ENCODE results near the gene MEGF11. TPM values are rescaled to one million over a fixed set of nuclear protein-coding genes. Genes with fewer than 3 reads are reported as not detected.
A peak's percentile ranks its signal among the peaks of the same experiment; 100 is the strongest.

Gene MEGF11
- total RNA-seq, 2 donors from 2014 or later: not detected

DNA sequence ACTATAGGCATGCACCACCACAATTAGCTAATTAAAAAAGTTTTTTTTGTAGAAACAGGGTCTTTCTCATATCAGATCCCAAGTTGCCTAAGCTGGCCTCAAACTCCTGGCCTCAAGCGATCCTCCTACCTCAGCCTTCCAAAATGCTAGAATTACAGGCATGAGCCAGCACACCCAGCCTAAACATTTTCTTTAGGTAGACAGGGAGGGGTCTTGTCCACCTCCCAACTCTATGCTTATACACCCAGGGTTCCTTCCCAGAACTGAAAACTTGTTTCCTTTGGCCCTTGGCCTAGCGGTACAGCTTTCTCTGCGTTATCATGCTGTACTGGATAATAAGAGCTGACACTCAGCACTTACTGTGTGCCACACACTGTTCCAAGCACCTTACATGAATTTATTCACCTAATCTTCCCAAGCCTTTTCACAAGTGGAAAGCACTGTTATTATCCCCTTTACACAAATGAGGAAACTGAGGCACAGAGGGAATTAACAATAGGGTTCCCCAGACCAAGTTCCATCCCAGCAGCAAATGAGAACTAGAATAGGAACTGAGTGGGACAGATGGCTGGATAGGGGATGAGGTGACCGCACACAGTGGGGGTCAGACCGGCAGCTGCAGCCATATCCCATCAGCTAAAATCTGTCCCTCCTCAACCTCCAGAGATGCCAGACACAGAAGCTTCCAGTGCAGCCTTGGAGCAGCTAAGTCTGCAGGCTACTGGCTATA is 150.8 kb downstream of the MEGF11 start:
- Histone ChIP-seq H3K36me3 (no peaks in the 10 kb centered on the region), H3K4me1 (peaks cover 0 to 25% of the 10 kb centered on the region in 2 donors), H3K27ac (no peak overlapping the region), H3K9me3 (no peaks in the 10 kb centered on the region), H3K4me3 (no peak overlapping the region), H3K27me3 (no peaks in the 10 kb centered on the region)
- TF ChIP-seq CTCF (IDR thresholded peaks at IDR 0.05): no peak
- no peak for DNase-seq (ENCODE audit: low spot score)

DNA sequence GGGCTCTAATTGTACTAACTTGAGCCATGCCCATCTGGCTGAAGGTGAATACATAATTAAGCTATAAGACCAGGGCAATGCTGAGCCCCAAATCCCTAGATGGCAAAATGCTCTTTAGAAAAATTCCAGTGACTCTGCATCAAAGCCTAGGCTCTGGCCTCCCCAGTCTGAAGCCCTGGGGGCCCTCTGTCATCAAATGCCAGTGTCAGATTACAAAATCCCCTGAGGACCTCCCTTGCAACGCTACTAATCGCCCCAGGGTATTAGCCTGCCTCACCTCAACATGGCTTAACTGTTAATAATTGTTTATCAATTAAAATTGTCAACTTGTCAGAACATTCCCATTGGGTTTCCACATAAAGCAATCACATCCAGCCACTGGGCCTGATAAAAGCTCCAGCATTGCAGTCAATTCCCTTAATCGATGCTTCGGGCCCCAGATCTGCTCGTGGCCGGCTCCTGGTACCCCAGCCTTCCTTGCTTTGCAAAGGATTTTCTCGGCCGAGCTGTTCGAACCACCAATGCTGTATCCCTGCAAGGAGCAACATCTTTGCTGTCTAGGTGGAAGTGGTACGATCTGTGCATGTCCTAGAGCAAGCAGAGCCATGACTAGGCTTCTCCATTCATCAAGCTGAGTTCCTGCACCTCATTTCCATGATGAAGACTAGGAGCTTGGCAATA is 151.7 kb downstream of the MEGF11 start:
- no peak overlapping the region for H3K27ac ChIP-seq
- DNase-seq (ENCODE audit: low spot score): no peak
- H3K4me1 ChIP-seq: peaks cover 0 to 32% of the 10 kb centered on the region in 2 donors
- no peaks in the 10 kb centered on the region for H3K9me3 ChIP-seq
- H3K36me3 ChIP-seq: no peaks in the 10 kb centered on the region
- no peak for TF ChIP-seq CTCF (IDR thresholded peaks at IDR 0.05)
- no peaks in the 10 kb centered on the region for H3K27me3 ChIP-seq
- H3K4me3 ChIP-seq: no peak overlapping the region

DNA sequence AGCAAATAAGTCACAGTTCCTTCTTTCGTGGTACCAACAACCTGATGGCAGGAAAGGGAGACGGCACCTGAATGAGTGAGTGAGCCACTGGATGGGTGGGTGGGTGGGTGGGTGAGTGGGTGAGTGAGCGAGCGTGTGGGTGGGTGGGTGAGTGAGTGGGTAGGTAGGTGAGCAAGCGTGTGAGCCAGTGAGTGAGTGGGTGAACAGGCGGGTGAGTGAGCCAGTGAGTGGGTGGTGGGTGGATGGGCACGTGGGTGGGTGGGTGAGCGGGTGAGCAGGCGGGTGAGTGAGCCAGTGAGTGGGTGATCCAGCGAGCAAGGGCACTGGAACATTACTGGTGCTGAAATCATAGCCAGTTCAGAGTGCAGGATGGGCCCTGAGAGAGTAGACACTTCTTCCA is 152.8 kb downstream of the MEGF11 start:
- DNase-seq (ENCODE audit: low spot score): no peak
- no peaks in the 10 kb centered on the region for H3K9me3 ChIP-seq
- no peak overlapping the region for H3K27ac ChIP-seq
- H3K27me3 ChIP-seq: no peaks in the 10 kb centered on the region
- H3K4me3 ChIP-seq: no peak overlapping the region
- TF ChIP-seq CTCF (IDR thresholded peaks at IDR 0.05): no peak
- no peaks in the 10 kb centered on the region for H3K36me3 ChIP-seq
- H3K4me1 ChIP-seq: peaks cover 0 to 34% of the 10 kb centered on the region in 2 donors

DNA sequence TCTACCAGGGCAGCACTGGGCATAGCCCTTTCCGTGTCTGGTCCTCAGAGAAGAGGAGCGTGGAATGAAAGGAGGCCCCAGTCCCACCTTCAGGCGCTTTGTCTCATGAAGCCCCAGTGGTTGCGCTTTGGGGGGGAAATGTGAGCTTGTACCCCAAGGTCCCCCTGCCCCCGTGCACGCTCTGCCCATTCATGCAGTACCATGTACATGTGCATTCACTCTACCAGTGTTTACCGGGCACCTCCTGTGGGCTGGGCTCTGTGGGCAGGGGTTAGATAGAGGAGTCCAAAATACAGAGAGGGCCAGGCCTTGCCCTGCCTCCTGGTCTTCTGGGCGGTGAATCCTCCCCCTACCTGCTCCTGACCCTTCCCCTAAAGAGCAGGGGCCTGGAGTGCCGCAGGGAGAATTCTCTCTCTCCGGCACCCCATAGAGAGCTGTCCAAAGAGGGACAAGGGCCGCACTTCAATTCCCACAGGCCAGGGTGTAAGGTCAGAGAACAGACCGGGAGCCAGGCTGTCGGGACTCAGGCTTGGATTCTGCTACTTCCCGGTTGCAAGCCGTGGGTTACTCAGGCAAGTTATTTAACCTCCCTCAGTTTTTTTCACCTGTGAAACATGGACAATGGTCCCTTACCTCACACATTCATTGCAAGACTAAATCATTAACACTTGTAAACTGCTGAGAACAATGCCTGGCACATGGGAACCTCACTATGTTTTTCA is 153.4 kb downstream of the MEGF11 start:
- no peak for DNase-seq (ENCODE audit: low spot score)

GRCh38 chr15:66098022-66098363 is 155.6 kb downstream of the MEGF11 start:
- Histone ChIP-seq H3K4me1 (peaks cover 0 to 24% of the 10 kb centered on the region in 2 donors), H3K9me3 (no peaks in the 10 kb centered on the region), H3K4me3 (no peak overlapping the region), H3K27ac (peak overlapping the region; percentile 40 to 51), H3K36me3 (no peaks in the 10 kb centered on the region), H3K27me3 (no peaks in the 10 kb centered on the region)
- DNase-seq (ENCODE audit: low spot score): no peak
- no peak for TF ChIP-seq CTCF (IDR thresholded peaks at IDR 0.05)

More for the DNA sequence above, 153.4 kb downstream of the MEGF11 start:
- Histone ChIP-seq H3K36me3 (no peaks in the 10 kb centered on the region), H3K4me1 (peaks cover 0 to 34% of the 10 kb centered on the region in 2 donors), H3K27me3 (no peaks in the 10 kb centered on the region), H3K27ac (no peak overlapping the region), H3K9me3 (no peaks in the 10 kb centered on the region), H3K4me3 (no peak overlapping the region)
- TF ChIP-seq CTCF (IDR thresholded peaks at IDR 0.05): no peak

Measured in right atrium auricular region (tissue), 2 donors.